Loucy (cell line): ENCODE measurements around the gene CAPZA3.

Source experiments
- H2AFZ ChIP-seq: fragments of 200-600 bp; sonication (generic); 2 replicates; pipeline ENCODE4 v1.6.0; 2016; ENCODE audit warnings: antibody characterized with exemption, mild to moderate bottlenecking, low read length, moderate library complexity
- H3F3A ChIP-seq: fragments of 200-600 bp; 2 replicates; pipeline ENCODE4 v1.6.0; 2016; ENCODE audit warnings: antibody characterized with exemption, low read depth, mild to moderate bottlenecking
- H3K27me3 ChIP-seq: fragments of 200-600 bp; sonication (generic); 2 replicates; pipeline ENCODE4 v1.6.1; 2014; ENCODE audit warnings: low read length, mild to moderate bottlenecking; ENCODE audit not compliant: insufficient read depth, poor library complexity, severe bottlenecking
- H3K36me3 ChIP-seq: fragments of 200-600 bp; sonication (generic); 2 replicates; pipeline ENCODE4 v1.6.1; 2016; ENCODE audit warnings: low read length; ENCODE audit not compliant: insufficient read depth
- H3K4me1 ChIP-seq: fragments of 200-600 bp; sonication (generic); 2 replicates; pipeline ENCODE4 v1.5.1; 2014; ENCODE audit warnings: low read length, mild to moderate bottlenecking; ENCODE audit not compliant: insufficient read depth, poor library complexity, severe bottlenecking
- H3K4me2 ChIP-seq: fragments of 200-600 bp; sonication (generic); 2 replicates; pipeline ENCODE4 v1.6.0; 2014; ENCODE audit warnings: antibody characterized with exemption, low read length, low read depth, mild to moderate bottlenecking; ENCODE audit not compliant: poor library complexity, severe bottlenecking
- H3K4me3 ChIP-seq: fragments of 200-600 bp; sonication (generic); 2 replicates; pipeline ENCODE4 v1.5.1; 2014; ENCODE audit warnings: low read length, mild to moderate bottlenecking, mixed read lengths; ENCODE audit not compliant: poor library complexity, severe bottlenecking
- H3K79me2 ChIP-seq: fragments of 200-600 bp; sonication (generic); 2 replicates; pipeline ENCODE4 v1.6.1; 2014; ENCODE audit warnings: low read length; ENCODE audit not compliant: insufficient read depth
- H3K9ac ChIP-seq: fragments of 200-600 bp; sonication (generic); 2 replicates; pipeline ENCODE4 v1.6.0; 2014; ENCODE audit warnings: mild to moderate bottlenecking, low read depth, low read length, moderate library complexity; ENCODE audit not compliant: poor library complexity, severe bottlenecking
- H3K9me2 ChIP-seq: fragments of 200-600 bp; sonication (generic); replicated peaks from 2 replicates; pipeline ENCODE4 v1.6.1; 2016; ENCODE audit warnings: low read depth, low read length, mixed read lengths
- H3K9me3 ChIP-seq: fragments of 200-600 bp; sonication (generic); 2 replicates; pipeline ENCODE4 v1.6.1; 2014; ENCODE audit warnings: mild to moderate bottlenecking, antibody characterized with exemption, low read length, low read depth; ENCODE audit not compliant: insufficient read depth
- H4K20me1 ChIP-seq: fragments of 200-600 bp; sonication (generic); 2 replicates; pipeline ENCODE4 v1.6.0; 2014; ENCODE audit warnings: antibody characterized with exemption, low read length, mild to moderate bottlenecking; ENCODE audit not compliant: insufficient read depth, poor library complexity, severe bottlenecking
- EZH2phosphoT487 ChIP-seq: fragments of 200-600 bp; IDR thresholded peaks from 2 replicates; pipeline ENCODE4 v1.6.1; 2018; ENCODE audit warnings: antibody characterized with exemption, mild to moderate bottlenecking, moderate library complexity, borderline replicate concordance
- TF ChIP-seq, protein P1 (sequence below): fragments of 200-600 bp; sonication (generic); conservative IDR thresholded peaks from 2 replicates; pipeline ENCODE4 v1.5.1; 2014; ENCODE audit warnings: mild to moderate bottlenecking, antibody characterized with exemption, low read length

The CAPZA3 gene

DNA sequence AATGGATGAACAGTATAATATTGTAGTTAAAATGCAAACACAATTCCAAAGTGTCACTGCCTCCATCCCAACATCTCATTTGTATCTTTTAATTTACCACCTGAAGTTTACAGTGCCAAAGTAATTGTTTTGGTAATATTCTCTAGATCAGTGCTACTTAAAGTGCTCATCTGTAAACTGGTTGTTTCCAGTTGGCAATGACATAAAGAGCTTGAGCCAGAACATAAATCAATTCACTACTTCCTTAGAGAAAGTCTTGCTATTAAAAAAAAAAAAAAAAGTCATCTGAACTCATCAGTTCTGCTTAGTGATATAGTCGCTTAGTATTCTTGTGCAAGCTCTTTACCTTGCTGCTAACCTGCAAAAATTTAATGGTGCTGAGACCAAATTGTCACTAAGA is 16.5 kb upstream of the CAPZA3 start:
- Histone ChIP-seq H3K9me2 (no peaks in the 10 kb centered on the region), H3K9me3 (no peaks in the 10 kb centered on the region), H3K4me2 (no peak overlapping the region), H3K4me1 (no peaks in the 10 kb centered on the region), H3K4me3 (no peak overlapping the region), H3K79me2 (no peaks in the 10 kb centered on the region), H3K36me3 (no peaks in the 10 kb centered on the region), H3K9ac (no peak overlapping the region), H3F3A (no peaks in the 10 kb centered on the region), H4K20me1 (no peaks in the 10 kb centered on the region), H2AFZ (no peak overlapping the region), H3K27me3 (no peaks in the 10 kb centered on the region)
- TF ChIP-seq, protein P1, sequence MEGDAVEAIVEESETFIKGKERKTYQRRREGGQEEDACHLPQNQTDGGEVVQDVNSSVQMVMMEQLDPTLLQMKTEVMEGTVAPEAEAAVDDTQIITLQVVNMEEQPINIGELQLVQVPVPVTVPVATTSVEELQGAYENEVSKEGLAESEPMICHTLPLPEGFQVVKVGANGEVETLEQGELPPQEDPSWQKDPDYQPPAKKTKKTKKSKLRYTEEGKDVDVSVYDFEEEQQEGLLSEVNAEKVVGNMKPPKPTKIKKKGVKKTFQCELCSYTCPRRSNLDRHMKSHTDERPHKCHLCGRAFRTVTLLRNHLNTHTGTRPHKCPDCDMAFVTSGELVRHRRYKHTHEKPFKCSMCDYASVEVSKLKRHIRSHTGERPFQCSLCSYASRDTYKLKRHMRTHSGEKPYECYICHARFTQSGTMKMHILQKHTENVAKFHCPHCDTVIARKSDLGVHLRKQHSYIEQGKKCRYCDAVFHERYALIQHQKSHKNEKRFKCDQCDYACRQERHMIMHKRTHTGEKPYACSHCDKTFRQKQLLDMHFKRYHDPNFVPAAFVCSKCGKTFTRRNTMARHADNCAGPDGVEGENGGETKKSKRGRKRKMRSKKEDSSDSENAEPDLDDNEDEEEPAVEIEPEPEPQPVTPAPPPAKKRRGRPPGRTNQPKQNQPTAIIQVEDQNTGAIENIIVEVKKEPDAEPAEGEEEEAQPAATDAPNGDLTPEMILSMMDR = no peak

DNA sequence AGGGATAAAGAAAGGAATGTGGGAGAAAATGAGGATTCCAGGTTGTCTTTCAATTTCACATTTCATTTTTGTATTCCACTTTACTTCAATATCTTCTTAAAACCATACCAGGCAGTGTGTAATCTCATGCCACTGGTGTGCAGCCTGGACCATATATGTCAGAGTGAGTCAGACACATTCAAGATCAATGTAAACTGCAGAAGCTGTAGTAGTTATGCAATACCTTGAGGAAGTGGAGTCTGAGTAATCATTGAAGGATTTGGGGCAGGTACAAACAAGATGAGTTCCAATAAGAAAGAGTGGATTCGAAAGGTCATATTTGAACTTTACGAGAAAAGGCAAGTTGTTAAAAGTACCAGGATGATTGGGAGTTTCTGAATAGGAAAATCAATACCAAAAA is 14.2 kb upstream of the CAPZA3 start:
- no peaks in the 10 kb centered on the region for H3F3A ChIP-seq
- no peak overlapping the region for H3K4me2 ChIP-seq

DNA sequence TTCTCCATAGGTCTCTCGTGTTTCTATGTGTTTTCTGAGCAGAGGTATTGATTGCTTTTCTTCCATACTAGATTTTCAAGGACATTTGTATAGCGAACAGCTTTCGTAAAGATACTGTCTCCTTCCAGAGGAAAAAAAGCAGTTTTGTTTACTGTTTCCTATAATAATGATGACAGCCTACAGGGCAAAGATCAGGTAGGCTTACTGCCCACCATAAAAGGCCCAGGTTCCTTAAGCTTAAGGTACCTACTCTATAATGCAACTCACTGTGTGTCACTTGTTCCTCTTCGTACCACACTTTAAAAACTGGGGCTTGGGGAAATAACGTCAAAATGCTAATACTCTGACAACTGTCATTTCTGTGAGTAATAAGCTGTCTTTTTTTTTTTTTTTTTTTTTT is 6.8 kb upstream of the CAPZA3 start:
- Histone ChIP-seq H3K27me3 (no peaks in the 10 kb centered on the region), H3K9ac (no peak overlapping the region), H3K79me2 (no peaks in the 10 kb centered on the region), H3K36me3 (no peaks in the 10 kb centered on the region), H2AFZ (no peak overlapping the region), H3K4me3 (no peak overlapping the region), H3K9me2 (no peaks in the 10 kb centered on the region), H3K9me3 (no peaks in the 10 kb centered on the region), H4K20me1 (no peaks in the 10 kb centered on the region), H3K4me1 (no peaks in the 10 kb centered on the region), H3F3A (no peaks in the 10 kb centered on the region), H3K4me2 (no peak overlapping the region)
- TF ChIP-seq EZH2phosphoT487 = no peak
- TF ChIP-seq, protein P1 = no peak

More for the DNA sequence above, 14.2 kb upstream of the CAPZA3 start:
- Histone ChIP-seq H3K4me3 (no peak overlapping the region), H3K9me2 (no peaks in the 10 kb centered on the region), H3K9ac (no peak overlapping the region), H4K20me1 (no peaks in the 10 kb centered on the region), H3K79me2 (no peaks in the 10 kb centered on the region), H3K36me3 (no peaks in the 10 kb centered on the region), H3K9me3 (no peaks in the 10 kb centered on the region), H3K4me1 (no peaks in the 10 kb centered on the region), H3K27me3 (no peaks in the 10 kb centered on the region), H2AFZ (no peak overlapping the region)
- TF ChIP-seq, protein P1 = no peak
- TF ChIP-seq EZH2phosphoT487 = no peak
